Eye (tissue), 1 donor: ENCODE measurements around the gene HIGD2A.
A peak's percentile ranks its signal among the peaks of the same experiment; 100 is the strongest.

Experiments
- DNase-seq: peaks from one replicate; pipeline ENCODE4 v3.0.0-alpha.2; 2015

HIGD2A gene

GRCh38 chr5:176388444-176389134, at the start of gene HIGD2A, which contains the start of gene NOP16:
Gene HIGD2A (plus strand): TSS chr5:176388751. CDS start chr5:176388820, 69 bp downstream.
Gene NOP16 (minus strand): TSS chr5:176388598. CDS start chr5:176388539, 59 bp downstream.
- DNase-seq: peak; percentile 100

- DNase-seq: no peak
Measured at GRCh38 chr5:176339304-176339703, 49.2 kb upstream of the HIGD2A start.

- no peak for DNase-seq
Measured at GRCh38 chr5:176341325-176342157, 47.0 kb upstream of the HIGD2A start.

GRCh38 chr5:176342158-176342483, 46.4 kb upstream of the HIGD2A start:
- DNase-seq: no peak

GRCh38 chr5:176342766-176343458, 45.6 kb upstream of the HIGD2A start:
- DNase-seq: no peak

- DNase-seq: no peak
Measured at GRCh38 chr5:176350416-176350815, 38.1 kb upstream of the HIGD2A start.

- no peak for DNase-seq
Measured at GRCh38 chr5:176352116-176352878, 36.3 kb upstream of the HIGD2A start.

- no peak for DNase-seq
Measured at GRCh38 chr5:176353533-176353932, 35.0 kb upstream of the HIGD2A start.

GRCh38 chr5:176355400-176356178, 33.0 kb upstream of the HIGD2A start:
- DNase-seq: peak; percentile 34

GRCh38 chr5:176356179-176356566, 32.4 kb upstream of the HIGD2A start:
- no peak for DNase-seq

GRCh38 chr5:176359658-176360057, 28.9 kb upstream of the HIGD2A start:
- no peak for DNase-seq

- DNase-seq: no peak
Measured at GRCh38 chr5:176360894-176361436, 27.6 kb upstream of the HIGD2A start.

- peak; percentile 96 for DNase-seq
Measured at GRCh38 chr5:176361437-176362232, 26.9 kb upstream of the HIGD2A start, which contains the start of gene KIAA1191. Gene KIAA1191 (minus strand): TSS chr5:176361764. CDS start chr5:176359508, 2,256 bp downstream.

- DNase-seq: no peak
Measured at GRCh38 chr5:176362233-176362490, 26.4 kb upstream of the HIGD2A start.

- DNase-seq: no peak
Measured at GRCh38 chr5:176364765-176365350, 23.7 kb upstream of the HIGD2A start.

- peak; percentile 78 for DNase-seq
Measured at GRCh38 chr5:176365351-176366231, 23.0 kb upstream of the HIGD2A start, which contains the start of gene ARL10. Gene ARL10 (plus strand): TSS chr5:176365487. CDS start chr5:176365564, 77 bp downstream.

- DNase-seq: no peak
Measured at GRCh38 chr5:176366232-176366894, 22.2 kb upstream of the HIGD2A start.

GRCh38 chr5:176368726-176369125, 19.8 kb upstream of the HIGD2A start:
- no peak for DNase-seq
